Loucy (cell line): ENCODE results near the gene TCP10L.
"Not testable (repeated sequence)": the region's sequence is repeated elsewhere in the genome, so short reads cannot be mapped to it uniquely, and the experiment has no call there.

Experiments
- CTCF ChIP-seq: fragments of 200-600 bp; sonication (generic); conservative IDR thresholded peaks from 2 replicates; pipeline ENCODE4 v1.5.1; 2014; ENCODE audit warnings: mild to moderate bottlenecking, antibody characterized with exemption, low read length
- EZH2phosphoT487 ChIP-seq: fragments of 200-600 bp; IDR thresholded peaks from 2 replicates; pipeline ENCODE4 v1.6.1; 2018; ENCODE audit warnings: antibody characterized with exemption, mild to moderate bottlenecking, moderate library complexity, borderline replicate concordance

- not testable (repeated sequence) for TF ChIP-seq CTCF, EZH2phosphoT487
Observed at GRCh38 chr21:32543056-32543455, 42.3 kb downstream of the TCP10L start.
